Inferior parietal cortex (tissue), 1 donor: ENCODE results near the gene BLTP3B.
"Not testable (repeated sequence)": the region's sequence is repeated elsewhere in the genome, so short reads cannot be mapped to it uniquely, and the experiment has no call there.

Experiments
- DNase-seq: peaks from one replicate; pipeline ENCODE4 v3.0.0-alpha.2; 2016; ENCODE audit errors: extremely low spot score

BLTP3B gene

GRCh38 chr12:100142851-100143559, at the start of gene BLTP3B:
Gene BLTP3B (minus strand): TSS chr12:100142874. CDS start chr12:100142635, 239 bp downstream.
- peak; percentile 66 for DNase-seq

GRCh38 chr12:100189636-100190394, 47.1 kb upstream of the BLTP3B start:
- DNase-seq: no peak

- DNase-seq: not testable (repeated sequence)
These were observed 46.4 kb upstream of the BLTP3B start for GRCh38 chr12:100188888-100189635.

- DNase-seq: no peak
These were observed 45.3 kb upstream of the BLTP3B start for GRCh38 chr12:100187857-100188519.

- no peak for DNase-seq
These were observed 44.4 kb upstream of the BLTP3B start for GRCh38 chr12:100187068-100187467.

- no peak for DNase-seq
These were observed 43.4 kb upstream of the BLTP3B start for GRCh38 chr12:100186071-100186470.

- no peak for DNase-seq
These were observed 42.8 kb upstream of the BLTP3B start for GRCh38 chr12:100185361-100185894.

- DNase-seq: no peak
These were observed 42.0 kb upstream of the BLTP3B start for GRCh38 chr12:100184549-100185145.

GRCh38 chr12:100179252-100179651, 36.6 kb upstream of the BLTP3B start:
- no peak for DNase-seq

- not testable (repeated sequence) for DNase-seq
These were observed 33.8 kb upstream of the BLTP3B start for GRCh38 chr12:100176493-100176892.

- DNase-seq: no peak
These were observed 31.8 kb upstream of the BLTP3B start for GRCh38 chr12:100174495-100174894.

- DNase-seq: no peak
These were observed 30.4 kb upstream of the BLTP3B start for GRCh38 chr12:100173111-100173510.

- no peak for DNase-seq
These were observed 28.6 kb upstream of the BLTP3B start for GRCh38 chr12:100171248-100171647.

GRCh38 chr12:100170313-100170858, 27.7 kb upstream of the BLTP3B start:
- DNase-seq: peak; percentile 17

- no peak for DNase-seq
These were observed 26.7 kb upstream of the BLTP3B start for GRCh38 chr12:100169345-100169744.

GRCh38 chr12:100168562-100168961, 25.9 kb upstream of the BLTP3B start:
- DNase-seq: no peak

GRCh38 chr12:100166232-100166631, 23.6 kb upstream of the BLTP3B start:
- DNase-seq: no peak

- DNase-seq: no peak
These were observed 22.7 kb upstream of the BLTP3B start for GRCh38 chr12:100165356-100165755.

GRCh38 chr12:100164153-100164704, 21.6 kb upstream of the BLTP3B start:
- DNase-seq: no peak

GRCh38 chr12:100163416-100164152, 20.9 kb upstream of the BLTP3B start:
- DNase-seq: no peak
